HepG2 (cell line): Measurements from ENCODE around the gene MYO18B. TPM values are rescaled to one million over a fixed set of nuclear protein-coding genes. Genes with fewer than 3 reads are reported as not detected.
"Not testable (repeated sequence)": the region's sequence is repeated elsewhere in the genome, so short reads cannot be mapped to it uniquely, and the experiment has no call there.

Source experiments
- ATAC-seq: fragments of 200-7000 bp; cut with Tn5 transposase; 3 replicates; pipeline ENCODE4 v1.9.1; 2020; ENCODE audit warnings: mild to moderate bottlenecking, moderate library complexity
- BruUV-seq: library from RNA; stranded (reverse); fragments of 400-500 nt; replicated peaks from 2 replicates; lab custom pipeline; 2021; lab: Mats Ljungman, UMichigan
- CTCF ChIA-PET: fragments of 300-600 bp; formaldehyde crosslinking; extraction: SDS; loops from one replicate; lab custom pipeline; 2021; ENCODE audit warnings: low total read pairs, inconsistent platforms, low intra/inter-chr PET ratio; lab: Yijun Ruan, JAX
- POLR2A ChIA-PET: fragments of 350-600 bp; sonication (Branson Sonifier 250); formaldehyde crosslinking; loops from one replicate; lab custom pipeline; 2020; ENCODE audit warnings: antibody characterized with exemption, inconsistent platforms; lab: Yijun Ruan, JAX
- DNase-seq: peaks from one replicate; pipeline ENCODE4 v3.0.0-alpha.2; 2015; ENCODE audit warnings: low spot score
- FAIRE-seq: peaks from 3 replicates; lab custom pipeline; 2011; peaks lifted over from hg19 to GRCh38; lab: Jason Lieb, UNC
- H2AFZ ChIP-seq: one replicate; pipeline ENCODE4 v1.6.1; 2011; ENCODE audit warnings: low read length, inconsistent platforms
- H3K27ac ChIP-seq: fragments of 300-600 bp; 3 replicates; pipeline ENCODE4 v1.8.0; 2011; ENCODE audit warnings: mixed run types, mild to moderate bottlenecking, mixed read lengths, low read length, inconsistent platforms; ENCODE audit not compliant: insufficient read depth; ENCODE audit errors: extremely low read length
- H3K27me3 ChIP-seq, 2 experiments: fragments of 200-600 bp in 1 of 2; 2 replicates in 1 of 2; 3 replicates in 1 of 2; pipeline versions ENCODE4 v1.6.0 to v1.8.0; 2011; ENCODE audit warnings: low read length in 2 of 2, mild to moderate bottlenecking in 2 of 2, moderate library complexity in 2 of 2, inconsistent platforms in 1 of 2; ENCODE audit not compliant: insufficient read depth in 2 of 2, control insufficient read depth in 1 of 2
- H3K36me3 ChIP-seq, 2 experiments: fragments of 200-600 bp in 1 of 2; replicated peaks in 1 of 2; 2 replicates in 1 of 2; 3 replicates in 1 of 2; pipeline versions ENCODE4 v1.5.1 to v1.8.0; 2011; ENCODE audit warnings: low read length in 2 of 2, inconsistent platforms in 1 of 2; ENCODE audit not compliant: insufficient read depth in 2 of 2, control insufficient read depth in 1 of 2
- H3K4me1 ChIP-seq: 2 replicates; pipeline ENCODE4 v1.5.1; 2012; ENCODE audit warnings: low read length, inconsistent platforms; ENCODE audit not compliant: insufficient read depth
- H3K4me2 ChIP-seq: 2 replicates; pipeline ENCODE4 v1.6.0; 2011; ENCODE audit warnings: low read depth, low read length, inconsistent platforms
- H3K4me3 ChIP-seq, 3 experiments: fragments of 200-600 bp in 1 of 3; sonication (generic), shearing (Covaris generic) in 1 of 3; replicated peaks in 1 of 3; 2 replicates each; pipeline ENCODE4 v1.5.1; 2011 to 2016; ENCODE audit warnings: low read length in 3 of 3, inconsistent platforms in 2 of 3, low read depth in 2 of 3, mild to moderate bottlenecking in 2 of 3, control low read depth in 1 of 3, mixed read lengths in 1 of 3; ENCODE audit not compliant: insufficient read depth in 1 of 3
- H3K79me2 ChIP-seq: one replicate; pipeline ENCODE4 v1.6.1; 2011; ENCODE audit warnings: low read length, inconsistent platforms; ENCODE audit not compliant: insufficient read depth
- H3K9ac ChIP-seq: 2 replicates; pipeline ENCODE4 v1.6.0; 2011; ENCODE audit warnings: mild to moderate bottlenecking, low read depth, low read length, inconsistent platforms; ENCODE audit not compliant: insufficient read depth
- H3K9me3 ChIP-seq: 2 replicates; pipeline ENCODE4 v1.5.1; 2012; ENCODE audit warnings: mild to moderate bottlenecking, low read length
- H4K20me1 ChIP-seq: 2 replicates; pipeline ENCODE4 v1.6.0; 2011; ENCODE audit warnings: inconsistent platforms, mild to moderate bottlenecking, low read length, moderate library complexity; ENCODE audit not compliant: insufficient read depth
- HNF4A ChIP-seq: sonication (generic); formaldehyde crosslinking; IDR thresholded peaks from 2 replicates; pipeline ENCODE4 v1.4.0; 2020; ENCODE audit warnings: missing genetic modification reagents
- TGIF2 ChIP-seq: IDR thresholded peaks from 2 replicates; pipeline ENCODE4 v1.6.1; 2016; ENCODE audit warnings: control low read depth, missing compliant biosample characterization
- ZNF235 ChIP-seq: sonication (generic); formaldehyde crosslinking; IDR thresholded peaks from 2 replicates; pipeline ENCODE4 v1.8.1; 2023; ENCODE audit warnings: mild to moderate bottlenecking, missing genetic modification reagents, borderline replicate concordance
- ZNF44 ChIP-seq: sonication (generic); formaldehyde crosslinking; IDR thresholded peaks from 2 replicates; pipeline ENCODE4 v1.5.1; 2020; ENCODE audit warnings: mild to moderate bottlenecking, missing genetic modification reagents
- ZNF703 ChIP-seq: sonication (generic); formaldehyde crosslinking; IDR thresholded peaks from 2 replicates; pipeline ENCODE4 v1.5.1; 2020; ENCODE audit warnings: missing genetic modification reagents, mild to moderate bottlenecking, moderate library complexity, borderline replicate concordance
- ZSCAN25 ChIP-seq: sonication (generic); formaldehyde crosslinking; IDR thresholded peaks from 2 replicates; pipeline ENCODE4 v1.8.0; 2022; ENCODE audit warnings: mild to moderate bottlenecking, missing genetic modification reagents
- WGBS: methylation state at CpG from one replicate; pipeline ENCODE4 v1.1.6; 2017; ENCODE audit warnings: low lambda C conversion rate; 5-methylcytosine and 5-hydroxymethylcytosine counted together
- in situ Hi-C: cut with HindIII; loops from 2 replicates; pipeline ENCODE4 v1.10.0; 2017; ENCODE audit warnings: low pct_unique_long_range_greater_than_20kb; ENCODE audit not compliant: extremely low pct_ligation_motif_present
- intact Hi-C: fragments of 100-400 bp; cut with micrococcal nuclease; formaldehyde crosslinking; loops from one replicate; pipeline ENCODE4 v1.10.0; 2022; ENCODE audit not compliant: unreplicated experiment
- polyA plus RNA-seq, 8 experiments: library from polyadenylated mRNA; depleted of rRNA in 3 of 8; stranded (reverse) in 7 of 8; unstranded in 1 of 8; fragments of >200 nt; fragmentation: Illumina TruSeq in 4 of 8; extraction: Trizol in 4 of 8; gene quantifications; 2 replicates each; pipeline versions ENCODE4 v1.2.1 to v1.2.3, GENCODE V29; 2011 to 2016; ENCODE audit warnings: low read depth in 4 of 8, missing spikeins in 1 of 8, mixed read lengths in 1 of 8; ENCODE audit not compliant: insufficient read depth in 1 of 8
- total RNA-seq, 5 experiments: library from RNA; depleted of rRNA; stranded (reverse); fragments of >200 nt; fragmentation: Illumina TruSeq; extraction: Trizol; gene quantifications; 2 replicates each; pipeline ENCODE4 v1.2.3, GENCODE V29; 2016; ENCODE audit warnings: low read depth in 1 of 5
- TF ChIP-seq, protein P1 (sequence below): sonication (generic); formaldehyde crosslinking; IDR thresholded peaks from 2 replicates; pipeline ENCODE4 v1.4.0; 2020; ENCODE audit warnings: missing genetic modification reagents, borderline replicate concordance

Gene MYO18B
- total and polyA plus RNA-seq, 2 of the 13 experiments (the other 11 are each of a cell fraction or from before 2014, with no cell fraction given): 0.01 TPM; not detected in 1

DNA sequence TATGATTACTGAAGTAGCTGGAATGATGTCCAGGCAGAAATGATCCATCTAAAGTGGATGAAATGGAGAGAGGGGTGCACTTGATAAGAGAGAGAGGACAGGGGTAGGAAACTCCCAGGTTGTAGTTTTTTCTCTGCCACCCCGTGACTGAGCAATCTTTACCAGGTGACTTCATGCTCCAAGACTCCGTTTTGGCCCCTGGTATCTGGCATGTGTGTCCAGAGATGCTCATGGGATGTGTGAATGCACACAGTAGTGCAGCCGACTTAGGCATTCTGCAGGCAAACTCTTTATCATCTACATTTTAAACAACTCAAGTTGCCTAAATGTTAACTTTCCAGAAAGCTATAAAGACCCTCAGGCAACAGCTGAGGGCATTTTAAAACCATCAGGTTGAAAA is 238.0 kb downstream of the MYO18B start (continued):
- no peak for TF ChIP-seq ZNF703
- TF ChIP-seq ZNF44 (CRISPR knock-in tag): no peak
- no peak for TF ChIP-seq ZSCAN25 (CRISPR knock-in tag)
- TF ChIP-seq ZNF235 (CRISPR knock-in tag): no peak
- TF ChIP-seq HNF4A (CRISPR knock-in tag): no peak
- TF ChIP-seq TGIF2 (CRISPR knock-in tag): no peak
- TF ChIP-seq, protein P1, sequence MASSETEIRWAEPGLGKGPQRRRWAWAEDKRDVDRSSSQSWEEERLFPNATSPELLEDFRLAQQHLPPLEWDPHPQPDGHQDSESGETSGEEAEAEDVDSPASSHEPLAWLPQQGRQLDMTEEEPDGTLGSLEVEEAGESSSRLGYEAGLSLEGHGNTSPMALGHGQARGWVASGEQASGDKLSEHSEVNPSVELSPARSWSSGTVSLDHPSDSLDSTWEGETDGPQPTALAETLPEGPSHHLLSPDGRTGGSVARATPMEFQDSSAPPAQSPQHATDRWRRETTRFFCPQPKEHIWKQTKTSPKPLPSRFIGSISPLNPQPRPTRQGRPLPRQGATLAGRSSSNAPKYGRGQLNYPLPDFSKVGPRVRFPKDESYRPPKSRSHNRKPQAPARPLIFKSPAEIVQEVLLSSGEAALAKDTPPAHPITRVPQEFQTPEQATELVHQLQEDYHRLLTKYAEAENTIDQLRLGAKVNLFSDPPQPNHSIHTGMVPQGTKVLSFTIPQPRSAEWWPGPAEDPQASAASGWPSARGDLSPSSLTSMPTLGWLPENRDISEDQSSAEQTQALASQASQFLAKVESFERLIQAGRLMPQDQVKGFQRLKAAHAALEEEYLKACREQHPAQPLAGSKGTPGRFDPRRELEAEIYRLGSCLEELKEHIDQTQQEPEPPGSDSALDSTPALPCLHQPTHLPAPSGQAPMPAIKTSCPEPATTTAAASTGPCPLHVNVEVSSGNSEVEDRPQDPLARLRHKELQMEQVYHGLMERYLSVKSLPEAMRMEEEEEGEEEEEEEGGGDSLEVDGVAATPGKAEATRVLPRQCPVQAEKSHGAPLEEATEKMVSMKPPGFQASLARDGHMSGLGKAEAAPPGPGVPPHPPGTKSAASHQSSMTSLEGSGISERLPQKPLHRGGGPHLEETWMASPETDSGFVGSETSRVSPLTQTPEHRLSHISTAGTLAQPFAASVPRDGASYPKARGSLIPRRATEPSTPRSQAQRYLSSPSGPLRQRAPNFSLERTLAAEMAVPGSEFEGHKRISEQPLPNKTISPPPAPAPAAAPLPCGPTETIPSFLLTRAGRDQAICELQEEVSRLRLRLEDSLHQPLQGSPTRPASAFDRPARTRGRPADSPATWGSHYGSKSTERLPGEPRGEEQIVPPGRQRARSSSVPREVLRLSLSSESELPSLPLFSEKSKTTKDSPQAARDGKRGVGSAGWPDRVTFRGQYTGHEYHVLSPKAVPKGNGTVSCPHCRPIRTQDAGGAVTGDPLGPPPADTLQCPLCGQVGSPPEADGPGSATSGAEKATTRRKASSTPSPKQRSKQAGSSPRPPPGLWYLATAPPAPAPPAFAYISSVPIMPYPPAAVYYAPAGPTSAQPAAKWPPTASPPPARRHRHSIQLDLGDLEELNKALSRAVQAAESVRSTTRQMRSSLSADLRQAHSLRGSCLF (CRISPR knock-in tag): no peak

DNA sequence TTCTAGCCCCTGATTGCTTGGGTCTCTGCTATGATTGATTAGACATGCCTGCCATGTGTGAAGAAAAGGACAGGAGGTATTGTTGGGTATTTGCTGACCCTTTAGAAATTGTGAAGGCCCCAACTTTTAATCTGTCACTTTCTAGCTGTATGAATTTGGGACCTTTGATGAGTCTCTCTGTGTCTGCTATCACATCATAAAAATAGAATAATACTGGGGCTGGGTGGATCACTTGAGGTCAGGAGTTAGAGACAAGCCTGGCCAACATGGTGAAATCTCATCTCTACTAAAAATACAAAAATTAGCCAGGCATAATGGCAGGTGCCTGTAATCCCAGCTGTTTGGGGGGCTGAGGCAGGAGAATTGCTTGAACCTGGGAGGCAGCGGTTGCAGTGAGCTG is 242.9 kb downstream of the MYO18B start:
- FAIRE-seq, in situ Hi-C loops: not testable (repeated sequence)

More for the DNA sequence above, 242.9 kb downstream of the MYO18B start:
- H4K20me1 ChIP-seq, H3K27ac ChIP-seq, H3K4me1 ChIP-seq, CTCF ChIA-PET, H2AFZ ChIP-seq, H3K79me2 ChIP-seq, H3K9ac ChIP-seq, DNase-seq, BruUV-seq, ATAC-seq, H3K4me2 ChIP-seq, H3K36me3 ChIP-seq, POLR2A ChIA-PET, H3K4me3 ChIP-seq, H3K9me3 ChIP-seq, intact Hi-C loops: not testable (repeated sequence)
- 0 out of 5 replicates have a peak, but pooled peaks cover 0 to 13% of the 10 kb centered on the region in 2 experiments for H3K27me3 ChIP-seq
- 56% methylated on average over 1 of the region's 1 CpG for WGBS
